GM12878 (cell line): ENCODE results near the gene BRICD5. TPM values are rescaled to one million over a fixed set of nuclear protein-coding genes. Genes with fewer than 3 reads are reported as not detected.

Experiments used
- ATAC-seq: fragments of 200-7000 bp; cut with Tn5 transposase; 3 replicates; pipeline ENCODE4 v1.9.1; 2020; ENCODE audit warnings: mild to moderate bottlenecking, moderate library complexity
- BruUV-seq: library from RNA; stranded (reverse); fragments of 400-500 nt; replicated peaks from 2 replicates; lab custom pipeline; 2021; lab: Mats Ljungman, UMichigan
- CTCF ChIA-PET: fragments of 300-600 bp; sonication (Branson Sonifier 250); formaldehyde crosslinking; extraction: SDS; loops from one replicate; lab custom pipeline; 2021; ENCODE audit warnings: inconsistent platforms; lab: Yijun Ruan, JAX
- POLR2A ChIA-PET: fragments of 350-600 bp; formaldehyde crosslinking; extraction: SDS; loops from one replicate; lab custom pipeline; 2021; ENCODE audit warnings: inconsistent platforms; lab: Charles Lee
- RAD21 ChIA-PET: fragments of 300-600 bp; sonication (Branson Sonifier 250); formaldehyde crosslinking; loops from one replicate; lab custom pipeline; 2023; ENCODE audit warnings: antibody characterized with exemption; ENCODE audit not compliant: unreplicated experiment; lab: Charles Lee
- SMC1A ChIA-PET: fragments of 300-600 bp; sonication (Branson Sonifier 250); formaldehyde crosslinking; loops from one replicate; lab custom pipeline; 2023; ENCODE audit not compliant: unreplicated experiment, uncharacterized antibody; lab: Charles Lee
- DNase-seq: peaks from one replicate; pipeline ENCODE4 v3.0.0-alpha.2; 2011; ENCODE audit warnings: low read depth, low spot score
- FAIRE-seq: peaks from 3 replicates; lab custom pipeline; 2011; peaks lifted over from hg19 to GRCh38; lab: Jason Lieb, UNC
- H2AFZ ChIP-seq: 2 replicates; pipeline ENCODE4 v1.6.0; 2011; ENCODE audit warnings: low read depth, low read length, control low read depth; ENCODE audit not compliant: control insufficient read depth
- H3K27ac ChIP-seq: 2 replicates; pipeline ENCODE4 v1.5.1; 2011; ENCODE audit warnings: control low read depth; ENCODE audit not compliant: control insufficient read depth, insufficient read depth
- H3K27me3 ChIP-seq, 2 experiments: replicated peaks in 1 of 2; 2 replicates each; pipeline versions ENCODE4 v1.6.0 to v1.6.1; 2011; ENCODE audit warnings: low read length in 1 of 2; ENCODE audit not compliant: control insufficient read depth in 2 of 2, insufficient read depth in 2 of 2
- H3K36me3 ChIP-seq, 2 experiments: 2 replicates each; pipeline ENCODE4 v1.5.1; 2011; ENCODE audit warnings: low read length in 1 of 2; ENCODE audit not compliant: control insufficient read depth in 2 of 2, insufficient read depth in 2 of 2
- H3K4me1 ChIP-seq: 2 replicates; pipeline ENCODE4 v1.6.1; 2011; ENCODE audit warnings: mild to moderate bottlenecking, low read length, moderate library complexity, mixed read lengths; ENCODE audit not compliant: control insufficient read depth, insufficient read depth
- H3K4me2 ChIP-seq: 2 replicates; pipeline ENCODE4 v1.6.0; 2011; ENCODE audit warnings: control low read depth; ENCODE audit not compliant: control insufficient read depth, insufficient read depth
- H3K4me3 ChIP-seq: fragments of 200-600 bp; sonication (generic); 2 replicates; pipeline ENCODE4 v1.5.1; 2016
- H3K79me2 ChIP-seq: 2 replicates; pipeline ENCODE4 v1.6.0; 2011; ENCODE audit warnings: low read length; ENCODE audit not compliant: control insufficient read depth, insufficient read depth
- H3K9ac ChIP-seq: 2 replicates; pipeline ENCODE4 v1.8.0; 2011; ENCODE audit warnings: low read length, control low read depth, mixed read lengths; ENCODE audit not compliant: control insufficient read depth, insufficient read depth
- H3K9me3 ChIP-seq: replicated peaks from 3 replicates; pipeline ENCODE4 v1.5.1; 2011; ENCODE audit warnings: mild to moderate bottlenecking, low read length; ENCODE audit not compliant: control insufficient read depth, insufficient read depth
- H4K20me1 ChIP-seq: 2 replicates; pipeline ENCODE4 v1.6.0; 2011; ENCODE audit not compliant: control insufficient read depth, insufficient read depth
- BRCA1 ChIP-seq: IDR thresholded peaks from 2 replicates; pipeline ENCODE4 v1.6.1; 2011; ENCODE audit warnings: low read depth, low read length, improper control_type of control experiment
- CHD2 ChIP-seq: IDR thresholded peaks from 2 replicates; pipeline ENCODE4 v1.6.1; 2011; ENCODE audit warnings: low read depth, low read length, improper control_type of control experiment, borderline replicate concordance
- IKZF1 ChIP-seq: fragments of 450-650 bp; conservative IDR thresholded peaks from 2 replicates; pipeline ENCODE4 v1.6.1; 2017; ENCODE audit warnings: antibody characterized with exemption, mild to moderate bottlenecking
- IKZF2 ChIP-seq, 2 experiments: fragments of 450-650 bp; IDR thresholded peaks; 2 replicates each; pipeline ENCODE4 v1.6.1; 2017; ENCODE audit warnings: mild to moderate bottlenecking in 2 of 2, moderate library complexity in 2 of 2
- MAX ChIP-seq: IDR thresholded peaks from 2 replicates; pipeline ENCODE4 v1.6.1; 2012; ENCODE audit warnings: low read depth, low read length, improper control_type of control experiment
- POLR2AphosphoS2 ChIP-seq: IDR thresholded peaks from 2 replicates; pipeline ENCODE4 v1.6.1; 2011; ENCODE audit warnings: low read depth, mild to moderate bottlenecking, low read length, improper control_type of control experiment, moderate library complexity
- RFX5 ChIP-seq: IDR thresholded peaks from 2 replicates; pipeline ENCODE4 v1.6.1; 2011; ENCODE audit warnings: low read depth, low read length, improper control_type of control experiment
- SUZ12 ChIP-seq: fragments of 200-600 bp; sonication (generic); IDR thresholded peaks from one replicate; pipeline ENCODE4 v1.6.1; 2018; ENCODE audit warnings: antibody characterized with exemption, mild to moderate bottlenecking; ENCODE audit not compliant: unreplicated experiment
- TCF12 ChIP-seq: IDR thresholded peaks from 2 replicates; pipeline ENCODE4 v1.6.1; 2011; ENCODE audit warnings: low read depth, mild to moderate bottlenecking, low read length
- ZNF217 ChIP-seq: fragments of 450-650 bp; IDR thresholded peaks from 2 replicates; pipeline ENCODE4 v1.6.1; 2017; ENCODE audit warnings: antibody characterized with exemption, mild to moderate bottlenecking
- ZNF384 ChIP-seq: IDR thresholded peaks from 2 replicates; pipeline ENCODE4 v1.6.1; 2012; ENCODE audit warnings: low read depth, mild to moderate bottlenecking, low read length, improper control_type of control experiment, borderline replicate concordance
- ZSCAN29 ChIP-seq: fragments of 450-650 bp; IDR thresholded peaks from 2 replicates; pipeline ENCODE4 v1.6.1; 2017; ENCODE audit warnings: mild to moderate bottlenecking, moderate library complexity
- WGBS: methylation state at CpG from one replicate; pipeline ENCODE4 v1.1.6; 2016; ENCODE audit warnings: low lambda C conversion rate; ENCODE audit not compliant: insufficient replicate concordance, insufficient coverage; ENCODE audit errors: missing lambda C conversion rate; 5-methylcytosine and 5-hydroxymethylcytosine counted together
- in situ Hi-C: fragments of 300-500 bp; cut with MboI; formaldehyde crosslinking; loops from 9 replicates; pipeline ENCODE4 v1.14.3; 2018; ENCODE audit warnings: mixed read lengths
- intact Hi-C: fragments of 100-400 bp; cut with micrococcal nuclease; formaldehyde crosslinking; loops from one replicate; pipeline ENCODE4 v1.14.2; 2022; ENCODE audit not compliant: unreplicated experiment
- polyA plus RNA-seq, 11 experiments: library from polyadenylated mRNA; depleted of rRNA in 4 of 11; unstranded in 6 of 11; stranded (reverse) in 5 of 11; fragments of >200 nt; fragmentation: Nextera tagmentation in 4 of 11; fragmentation: Illumina TruSeq in 1 of 11; extraction: Ambion mirVana in 4 of 11; extraction: Trizol in 1 of 11; gene quantifications; 1 replicate in 1 of 11; 2 replicates in 10 of 11; pipeline versions ENCODE4 v1.2.1 to v1.2.3, GENCODE V29; 2011 to 2016; ENCODE audit warnings: inconsistent platforms in 2 of 11, missing spikeins in 2 of 11, low read depth in 1 of 11
- total RNA-seq, 4 experiments: library from RNA; depleted of rRNA in 3 of 4; stranded (reverse); fragments of >200 nt in 3 of 4; fragmentation: Illumina TruSeq in 1 of 4; extraction: Trizol in 1 of 4; gene quantifications; 2 replicates each; pipeline versions ENCODE4 v1.2.1 to v1.2.3, GENCODE V29; 2013 to 2021
- TF ChIP-seq, protein P1 (sequence below): fragments of 450-650 bp; IDR thresholded peaks from 2 replicates; pipeline ENCODE4 v1.6.1; 2017; ENCODE audit warnings: mild to moderate bottlenecking, low read depth, inconsistent platforms; ENCODE audit not compliant: poor library complexity, severe bottlenecking
- TF ChIP-seq, protein P2 (sequence below): IDR thresholded peaks from 2 replicates; pipeline ENCODE4 v1.6.1; 2012; ENCODE audit warnings: low read length, inconsistent platforms
- TF ChIP-seq, protein P3 (sequence below), 3 experiments: IDR thresholded peaks in 2 of 3; conservative IDR thresholded peaks in 1 of 3; 2 replicates each; pipeline ENCODE4 v1.5.1; 2011; ENCODE audit warnings: low read depth in 3 of 3, low read length in 3 of 3, mild to moderate bottlenecking in 3 of 3, control low read depth in 2 of 3, moderate library complexity in 2 of 3, inconsistent platforms in 1 of 3, mixed read lengths in 1 of 3; ENCODE audit not compliant: control insufficient read depth in 2 of 3, insufficient read depth in 1 of 3; ENCODE audit errors: extremely low read depth in 1 of 3
- TF ChIP-seq, protein P4 (sequence below): fragments of 450-650 bp; conservative IDR thresholded peaks from 2 replicates; pipeline ENCODE4 v1.6.1; 2017; ENCODE audit warnings: mild to moderate bottlenecking, moderate library complexity

Gene BRICD5
- total and polyA plus RNA-seq, 10 of the 15 experiments (the other 5 are each of a cell fraction or from before 2014, with no cell fraction given) = 0.58 to 11.6 (median 1.5) TPM; not detected in 1

GRCh38 chr16:2223942-2224486, 13.4 kb upstream of the BRICD5 start:
- Histone ChIP-seq H3K27ac (peak overlapping the region; percentile 78), H3K36me3 (peaks cover 4 to 6% of the 10 kb centered on the region in 2 experiments; a peak in 3 of 4 replicates), H3K79me2 (peaks cover 27% of the 10 kb centered on the region), H3K9ac (peak overlapping the region; percentile 87), H4K20me1 (no peaks in the 10 kb centered on the region), H3K9me3 (no peaks in the 10 kb centered on the region), H3K4me1 (peaks cover 5% of the 10 kb centered on the region; the same call in 1 of the 2 replicates), H3K27me3 (no peaks in the 10 kb centered on the region), H3K4me3 (peak overlapping the region; percentile 96), H2AFZ (peak overlapping the region; percentile 85), H3K4me2 (peak overlapping the region; percentile 40)
- ChIA-PET CTCF (interaction anchor here (1.3 kb wide), 1 partner anchor 28 kb away, joined by 3 read pairs; no protein-coding TSS in a partner anchor), RAD21 (no interaction called here), SMC1A (no interaction called here), POLR2A (no interaction called here)
- ATAC-seq = peak; percentile 61
- intact Hi-C loops = loop anchor here (2.0 kb wide), 1 partner anchor 27 kb away; the partner anchor contains the start of gene ECI1
- no peak for DNase-seq
- BruUV-seq = TSS peak; percentile 77
- 3% methylated on average over 20 of the region's 22 CpGs for WGBS
- in situ Hi-C loops = no loop called here
- FAIRE-seq = no peak
- TF ChIP-seq, protein P1, sequence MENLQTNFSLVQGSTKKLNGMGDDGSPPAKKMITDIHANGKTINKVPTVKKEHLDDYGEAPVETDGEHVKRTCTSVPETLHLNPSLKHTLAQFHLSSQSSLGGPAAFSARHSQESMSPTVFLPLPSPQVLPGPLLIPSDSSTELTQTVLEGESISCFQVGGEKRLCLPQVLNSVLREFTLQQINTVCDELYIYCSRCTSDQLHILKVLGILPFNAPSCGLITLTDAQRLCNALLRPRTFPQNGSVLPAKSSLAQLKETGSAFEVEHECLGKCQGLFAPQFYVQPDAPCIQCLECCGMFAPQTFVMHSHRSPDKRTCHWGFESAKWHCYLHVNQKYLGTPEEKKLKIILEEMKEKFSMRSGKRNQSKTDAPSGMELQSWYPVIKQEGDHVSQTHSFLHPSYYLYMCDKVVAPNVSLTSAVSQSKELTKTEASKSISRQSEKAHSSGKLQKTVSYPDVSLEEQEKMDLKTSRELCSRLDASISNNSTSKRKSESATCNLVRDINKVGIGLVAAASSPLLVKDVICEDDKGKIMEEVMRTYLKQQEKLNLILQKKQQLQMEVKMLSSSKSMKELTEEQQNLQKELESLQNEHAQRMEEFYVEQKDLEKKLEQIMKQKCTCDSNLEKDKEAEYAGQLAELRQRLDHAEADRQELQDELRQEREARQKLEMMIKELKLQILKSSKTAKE = no peak
- TF ChIP-seq ZNF384 (no peak), TCF12 (no peak), MAX (no peak), RFX5 (no peak), ZNF217 (no peak), CHD2 (0 out of 2 replicates have a peak, but pooled peaks have one; percentile 7), POLR2AphosphoS2 (no peak), IKZF1 (peak; percentile 7; the same call in 1 of the 2 replicates), IKZF2 (IDR thresholded peaks at IDR 0.05) (no peak), ZSCAN29 (no peak), BRCA1 (no peak), SUZ12 (no peak)
- TF ChIP-seq, protein P2, sequence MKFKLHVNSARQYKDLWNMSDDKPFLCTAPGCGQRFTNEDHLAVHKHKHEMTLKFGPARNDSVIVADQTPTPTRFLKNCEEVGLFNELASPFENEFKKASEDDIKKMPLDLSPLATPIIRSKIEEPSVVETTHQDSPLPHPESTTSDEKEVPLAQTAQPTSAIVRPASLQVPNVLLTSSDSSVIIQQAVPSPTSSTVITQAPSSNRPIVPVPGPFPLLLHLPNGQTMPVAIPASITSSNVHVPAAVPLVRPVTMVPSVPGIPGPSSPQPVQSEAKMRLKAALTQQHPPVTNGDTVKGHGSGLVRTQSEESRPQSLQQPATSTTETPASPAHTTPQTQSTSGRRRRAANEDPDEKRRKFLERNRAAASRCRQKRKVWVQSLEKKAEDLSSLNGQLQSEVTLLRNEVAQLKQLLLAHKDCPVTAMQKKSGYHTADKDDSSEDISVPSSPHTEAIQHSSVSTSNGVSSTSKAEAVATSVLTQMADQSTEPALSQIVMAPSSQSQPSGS = no peak
- TF ChIP-seq, protein P3, sequence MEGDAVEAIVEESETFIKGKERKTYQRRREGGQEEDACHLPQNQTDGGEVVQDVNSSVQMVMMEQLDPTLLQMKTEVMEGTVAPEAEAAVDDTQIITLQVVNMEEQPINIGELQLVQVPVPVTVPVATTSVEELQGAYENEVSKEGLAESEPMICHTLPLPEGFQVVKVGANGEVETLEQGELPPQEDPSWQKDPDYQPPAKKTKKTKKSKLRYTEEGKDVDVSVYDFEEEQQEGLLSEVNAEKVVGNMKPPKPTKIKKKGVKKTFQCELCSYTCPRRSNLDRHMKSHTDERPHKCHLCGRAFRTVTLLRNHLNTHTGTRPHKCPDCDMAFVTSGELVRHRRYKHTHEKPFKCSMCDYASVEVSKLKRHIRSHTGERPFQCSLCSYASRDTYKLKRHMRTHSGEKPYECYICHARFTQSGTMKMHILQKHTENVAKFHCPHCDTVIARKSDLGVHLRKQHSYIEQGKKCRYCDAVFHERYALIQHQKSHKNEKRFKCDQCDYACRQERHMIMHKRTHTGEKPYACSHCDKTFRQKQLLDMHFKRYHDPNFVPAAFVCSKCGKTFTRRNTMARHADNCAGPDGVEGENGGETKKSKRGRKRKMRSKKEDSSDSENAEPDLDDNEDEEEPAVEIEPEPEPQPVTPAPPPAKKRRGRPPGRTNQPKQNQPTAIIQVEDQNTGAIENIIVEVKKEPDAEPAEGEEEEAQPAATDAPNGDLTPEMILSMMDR (IDR thresholded peaks at IDR 0.05 in 2 of 3, conservative IDR thresholded peaks at IDR 0.05 in 1 of 3; ENCODE audit: control insufficient read depth in 2 of 3, extremely low read depth in 1 of 3, insufficient read depth in 1 of 3, low read depth in 3 of 3, low read length in 3 of 3) = peak in 2 of 3 experiments; percentile 11 to 35; a peak in 2 of 6 replicates
- TF ChIP-seq, protein P4, sequence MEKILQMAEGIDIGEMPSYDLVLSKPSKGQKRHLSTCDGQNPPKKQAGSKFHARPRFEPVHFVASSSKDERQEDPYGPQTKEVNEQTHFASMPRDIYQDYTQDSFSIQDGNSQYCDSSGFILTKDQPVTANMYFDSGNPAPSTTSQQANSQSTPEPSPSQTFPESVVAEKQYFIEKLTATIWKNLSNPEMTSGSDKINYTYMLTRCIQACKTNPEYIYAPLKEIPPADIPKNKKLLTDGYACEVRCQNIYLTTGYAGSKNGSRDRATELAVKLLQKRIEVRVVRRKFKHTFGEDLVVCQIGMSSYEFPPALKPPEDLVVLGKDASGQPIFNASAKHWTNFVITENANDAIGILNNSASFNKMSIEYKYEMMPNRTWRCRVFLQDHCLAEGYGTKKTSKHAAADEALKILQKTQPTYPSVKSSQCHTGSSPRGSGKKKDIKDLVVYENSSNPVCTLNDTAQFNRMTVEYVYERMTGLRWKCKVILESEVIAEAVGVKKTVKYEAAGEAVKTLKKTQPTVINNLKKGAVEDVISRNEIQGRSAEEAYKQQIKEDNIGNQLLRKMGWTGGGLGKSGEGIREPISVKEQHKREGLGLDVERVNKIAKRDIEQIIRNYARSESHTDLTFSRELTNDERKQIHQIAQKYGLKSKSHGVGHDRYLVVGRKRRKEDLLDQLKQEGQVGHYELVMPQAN = 0 out of 2 replicates have a peak, but pooled peaks have one; percentile 11
